ENCODE measurements around the gene SDK2. TPM values are rescaled to one million over a fixed set of nuclear protein-coding genes. Genes with fewer than 3 reads are reported as not detected.

SDK2 gene
- polyA plus RNA-seq, 2 donors, result 0.29 to 0.55 TPM

DNA sequence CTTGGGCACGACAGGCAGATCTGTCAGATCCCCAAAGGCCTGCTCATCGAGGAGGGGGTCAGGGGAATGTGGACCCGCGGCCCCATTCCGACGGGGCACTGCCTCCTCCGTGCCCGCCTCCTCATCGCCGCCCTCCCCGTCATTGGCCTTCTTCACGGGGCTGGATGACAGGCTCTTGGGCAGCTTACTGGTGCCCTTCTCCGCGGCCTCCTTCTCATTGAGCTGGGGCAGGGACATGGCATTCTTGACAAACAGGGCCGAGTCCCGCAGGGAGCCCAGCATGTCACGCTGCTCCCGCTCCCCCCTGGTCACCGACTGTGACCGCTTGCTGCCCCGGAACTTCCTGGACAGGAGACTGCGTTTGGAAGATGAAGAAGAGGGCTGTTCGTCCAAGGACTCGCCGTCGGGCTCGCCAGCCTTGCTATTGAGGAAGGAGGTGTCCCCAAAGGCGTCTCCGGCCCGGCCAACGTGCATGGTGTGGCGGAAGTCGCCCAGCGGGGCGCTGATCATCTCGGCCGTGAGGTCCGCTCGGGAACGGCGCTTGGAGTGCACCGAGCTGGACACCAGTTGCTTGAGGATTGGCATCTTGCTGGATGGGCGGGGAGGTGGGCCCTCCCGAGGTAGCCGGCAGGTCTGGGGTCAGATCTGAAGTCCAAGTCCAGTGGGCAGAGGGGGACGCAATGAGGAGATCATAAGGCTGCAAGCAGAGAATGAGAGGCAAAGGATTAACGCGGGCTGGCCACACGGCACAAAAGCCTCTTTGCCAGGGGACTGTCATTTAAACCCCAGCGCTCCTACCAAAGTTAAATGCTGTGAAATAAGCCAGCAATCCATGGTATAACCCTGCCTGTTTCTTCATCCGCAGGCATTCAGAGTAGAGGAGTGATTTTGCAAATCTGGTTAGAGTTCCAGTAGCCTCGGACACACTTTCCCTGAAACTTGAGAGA lies 358.1 kb downstream of the SDK2 start:
- H3K9me3 ChIP-seq (ENCODE audit: control insufficient read depth in 2 of 2, insufficient read depth in 1 of 2, low read depth in 1 of 2, low read length in 1 of 2), result no peaks in the 10 kb centered on the region
- H3K27ac ChIP-seq (ENCODE audit: low read depth in 2 of 2, low read length in 1 of 2), result peak overlapping the region; percentile 63 to 81
- H3K4me1 ChIP-seq (ENCODE audit: control insufficient read depth in 2 of 2, insufficient read depth in 2 of 2, low read length in 1 of 2), result peaks cover 4 to 44% of the 10 kb centered on the region in 2 donors
- H3K27me3 ChIP-seq (ENCODE audit: control insufficient read depth in 1 of 2, insufficient read depth in 2 of 2, low read length in 2 of 2), result no peaks in the 10 kb centered on the region
- WGBS, 2 donors, result 78 to 80% methylated on average over 51 to 52 of the region's 52 CpGs
- no peak overlapping the region for H3K4me3 ChIP-seq (ENCODE audit: low read depth in 1 of 2, low read length in 2 of 2)
- H3K36me3 ChIP-seq (ENCODE audit: control insufficient read depth in 2 of 2, insufficient read depth in 2 of 2, low read length in 1 of 2), result peaks cover 0 to 20% of the 10 kb centered on the region in 2 donors

DNA sequence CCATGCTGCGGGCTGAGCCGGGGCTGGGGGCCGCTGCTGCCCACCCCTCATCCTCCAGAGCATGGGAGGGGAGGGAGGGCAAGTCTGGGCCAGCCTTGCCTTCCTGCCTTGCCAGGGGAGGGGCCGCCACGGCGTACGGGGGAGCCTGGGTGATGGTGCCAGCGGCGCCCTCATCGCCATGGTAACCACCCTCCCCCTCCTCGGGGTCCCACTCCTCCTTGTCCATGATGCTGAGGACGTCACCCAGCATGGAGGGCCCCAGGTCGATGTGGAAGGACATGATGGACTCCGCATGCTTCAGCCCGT lies 358.7 kb downstream of the SDK2 start:
- no peaks in the 10 kb centered on the region for H3K27me3 ChIP-seq (ENCODE audit: control insufficient read depth in 1 of 2, insufficient read depth in 2 of 2, low read length in 2 of 2)
- H3K4me3 ChIP-seq (ENCODE audit: low read depth in 1 of 2, low read length in 2 of 2), result no peak overlapping the region
- H3K4me1 ChIP-seq (ENCODE audit: control insufficient read depth in 2 of 2, insufficient read depth in 2 of 2, low read length in 1 of 2), result peaks cover under 1 to 39% of the 10 kb centered on the region in 2 donors
- H3K27ac ChIP-seq (ENCODE audit: low read depth in 2 of 2, low read length in 1 of 2), result no peak overlapping the region
- 54 to 78% methylated on average over 12 to 15 of the region's 15 CpGs for WGBS, 2 donors
- no peaks in the 10 kb centered on the region for H3K9me3 ChIP-seq (ENCODE audit: control insufficient read depth in 2 of 2, insufficient read depth in 1 of 2, low read depth in 1 of 2, low read length in 1 of 2)
- peaks cover 0 to 20% of the 10 kb centered on the region in 2 donors for H3K36me3 ChIP-seq (ENCODE audit: control insufficient read depth in 2 of 2, insufficient read depth in 2 of 2, low read length in 1 of 2)

- Histone ChIP-seq H3K4me1 (ENCODE audit: control insufficient read depth in 2 of 2, insufficient read depth in 2 of 2, low read length in 1 of 2) (peaks cover 0 to 35% of the 10 kb centered on the region in 2 donors), H3K27me3 (ENCODE audit: control insufficient read depth in 1 of 2, insufficient read depth in 2 of 2, low read length in 2 of 2) (no peaks in the 10 kb centered on the region), H3K27ac (ENCODE audit: low read depth in 2 of 2, low read length in 1 of 2) (peak overlapping the region in 1 of 2 donors; percentile 41), H3K4me3 (ENCODE audit: low read depth in 1 of 2, low read length in 2 of 2) (no peak overlapping the region), H3K9me3 (ENCODE audit: control insufficient read depth in 2 of 2, insufficient read depth in 1 of 2, low read depth in 1 of 2, low read length in 1 of 2) (no peaks in the 10 kb centered on the region), H3K36me3 (ENCODE audit: control insufficient read depth in 2 of 2, insufficient read depth in 2 of 2, low read length in 1 of 2) (peaks cover 3 to 20% of the 10 kb centered on the region in 2 donors)
- WGBS, 2 donors, result 76% methylated on average over 20 of the region's 20 CpGs
These were observed 359.2 kb downstream of the SDK2 start for GRCh38 chr17:73284906-73285602.
